Stimulated activated naive B cell treated with anti-CD40 and anti-IgM and Interleukin-4, amounts not matched to agents 10 μg/mL and 1 μg/mL and 100 μg/mL, for 72 hours (primary cell): ENCODE data around the gene BABAM2.
"Not testable (repeated sequence)": the region's sequence is repeated elsewhere in the genome, so short reads cannot be mapped to it uniquely, and the experiment has no call there.

Experiments
- ATAC-seq, 2 donors: fragments of 150-1000 bp; cut with Tn5 transposase; replicated peaks; 2 replicates each; pipeline ENCODE4 v1.10.0; 2021; ENCODE audit warnings: moderate library complexity in 1 of 2
- DNase-seq: peaks from one replicate; pipeline ENCODE4 v3.0.0; 2021
- H3K27ac Mint-ChIP-seq: one replicate; pipeline ENCODE4 v1.8.0; 2022; ENCODE audit warnings: mild to moderate bottlenecking, mixed read lengths
- H3K27me3 Mint-ChIP-seq, 2 donors: one replicate each; pipeline ENCODE4 v1.8.0; 2022; ENCODE audit warnings: mixed read lengths in 2 of 2
- H3K36me3 Mint-ChIP-seq, 2 donors: one replicate each; pipeline ENCODE4 v1.8.0; 2022; ENCODE audit warnings: mixed read lengths in 2 of 2, mild to moderate bottlenecking in 1 of 2
- H3K4me1 Mint-ChIP-seq, 2 donors: one replicate each; pipeline ENCODE4 v1.8.0; 2022; ENCODE audit warnings: mixed read lengths in 2 of 2, mild to moderate bottlenecking in 1 of 2
- H3K4me3 Mint-ChIP-seq, 2 donors: one replicate each; pipeline ENCODE4 v1.8.0; 2022; ENCODE audit warnings: mild to moderate bottlenecking in 2 of 2, mixed read lengths in 2 of 2, moderate library complexity in 1 of 2
- H3K9me3 Mint-ChIP-seq, 2 donors: one replicate each; pipeline ENCODE4 v1.8.0; 2022; ENCODE audit warnings: mixed read lengths in 2 of 2, mild to moderate bottlenecking in 1 of 2

The BABAM2 gene

DNA sequence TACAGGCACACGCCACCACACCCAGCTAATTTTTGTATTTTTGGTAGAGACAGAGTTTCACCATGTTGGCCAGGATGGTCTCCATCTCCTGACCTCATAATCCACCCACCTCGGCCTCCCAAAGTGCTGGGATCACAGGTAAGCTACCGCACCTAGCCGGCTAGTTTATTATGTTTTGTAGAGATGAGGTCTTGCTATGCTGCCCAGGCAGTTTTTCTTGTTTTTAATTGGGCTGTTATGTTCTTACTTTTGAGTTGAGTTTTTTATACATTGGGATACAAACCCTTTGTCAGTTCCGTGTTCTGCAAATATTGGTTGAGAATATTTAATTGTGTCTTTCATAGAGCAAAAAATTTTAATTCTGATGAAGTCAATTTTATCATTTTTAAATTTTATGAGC is 368.7 kb downstream of the BABAM2 start:
- not testable (repeated sequence) for H3K27me3 Mint-ChIP-seq, DNase-seq, H3K4me1 Mint-ChIP-seq, H3K9me3 Mint-ChIP-seq, H3K27ac Mint-ChIP-seq, ATAC-seq, H3K4me3 Mint-ChIP-seq
- H3K36me3 Mint-ChIP-seq: peaks cover 20 to 33% of the 10 kb centered on the region in 2 donors

DNA sequence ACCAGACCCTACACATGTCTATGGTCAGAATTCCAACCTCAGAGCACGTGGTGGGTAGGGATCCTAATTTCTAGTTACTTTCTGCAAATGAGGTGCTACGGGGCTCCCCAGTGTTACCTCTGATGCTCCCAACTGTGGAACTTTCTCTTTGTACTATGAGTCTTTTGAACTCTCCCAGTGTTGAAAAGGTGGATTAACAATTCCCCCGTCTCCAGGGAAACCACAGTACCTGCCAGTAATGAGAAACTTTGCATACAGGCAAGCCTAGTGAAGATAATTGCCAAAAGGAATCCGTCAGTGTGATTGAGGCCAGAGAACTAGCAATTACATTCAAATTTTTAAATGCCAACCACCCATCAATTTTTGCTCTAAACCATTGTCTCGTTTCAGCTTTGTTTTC is 373.2 kb downstream of the BABAM2 start:
- Mint-ChIP-seq H3K36me3 (peaks cover 16 to 44% of the 10 kb centered on the region in 2 donors), H3K27me3 (no peaks in the 10 kb centered on the region), H3K4me3 (no peak overlapping the region), H3K27ac (no peak overlapping the region), H3K9me3 (no peaks in the 10 kb centered on the region), H3K4me1 (no peaks in the 10 kb centered on the region)
- no peak for DNase-seq
- no peak for ATAC-seq

DNA sequence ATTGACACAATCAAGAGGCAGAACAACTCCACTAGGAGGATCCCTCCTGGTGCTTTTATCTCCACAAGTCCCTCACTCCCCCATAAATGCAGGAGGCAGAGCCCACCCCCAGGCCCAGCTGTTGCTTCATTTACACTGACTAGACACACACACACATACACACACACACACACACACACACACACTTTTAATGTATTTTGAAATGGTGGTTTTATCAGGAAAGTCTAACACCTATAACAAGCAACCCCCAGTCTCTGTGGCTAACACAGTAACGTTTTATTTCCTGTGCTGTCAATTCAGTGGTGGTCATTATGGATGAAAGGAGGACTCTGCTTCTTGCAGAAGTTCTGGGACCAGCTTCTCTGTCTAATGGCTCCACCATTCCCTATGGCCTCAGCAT is 376.8 kb downstream of the BABAM2 start:
- peaks cover 0 to 3% of the 10 kb centered on the region in 2 donors for H3K9me3 Mint-ChIP-seq
- ATAC-seq (no peak), DNase-seq (no peak)
- peaks cover 8 to 9% of the 10 kb centered on the region in 2 donors for H3K4me1 Mint-ChIP-seq
- peaks cover 11 to 48% of the 10 kb centered on the region in 2 donors for H3K36me3 Mint-ChIP-seq
- H3K27me3 Mint-ChIP-seq: no peaks in the 10 kb centered on the region
- no peak overlapping the region for H3K27ac Mint-ChIP-seq
- no peak overlapping the region for H3K4me3 Mint-ChIP-seq

DNA sequence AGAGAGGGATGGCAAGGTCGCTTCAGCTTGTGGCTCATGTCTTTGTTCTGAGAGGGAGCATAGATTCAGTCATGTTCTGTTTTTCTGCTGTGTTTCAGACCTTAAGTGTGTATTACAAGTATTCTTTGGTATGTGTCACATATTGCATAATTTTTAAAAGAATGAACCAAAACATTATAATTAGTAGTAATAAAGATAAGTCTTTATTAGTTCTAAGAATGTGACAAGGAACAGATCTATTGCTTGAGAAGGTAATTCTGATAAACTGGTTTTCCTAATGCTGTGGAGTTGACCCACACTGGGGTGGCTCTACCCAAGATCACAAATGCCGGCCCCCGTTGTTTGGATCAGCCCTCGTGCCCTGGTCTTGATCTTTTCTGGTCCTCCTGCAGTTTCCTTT is 377.9 kb downstream of the BABAM2 start:
- Mint-ChIP-seq H3K4me1 (peaks cover 8 to 9% of the 10 kb centered on the region in 2 donors), H3K9me3 (peaks cover 0 to 3% of the 10 kb centered on the region in 2 donors), H3K4me3 (no peak overlapping the region), H3K36me3 (peaks cover 14 to 51% of the 10 kb centered on the region in 2 donors), H3K27me3 (no peaks in the 10 kb centered on the region), H3K27ac (no peak overlapping the region)
- DNase-seq: no peak
- ATAC-seq: no peak

DNA sequence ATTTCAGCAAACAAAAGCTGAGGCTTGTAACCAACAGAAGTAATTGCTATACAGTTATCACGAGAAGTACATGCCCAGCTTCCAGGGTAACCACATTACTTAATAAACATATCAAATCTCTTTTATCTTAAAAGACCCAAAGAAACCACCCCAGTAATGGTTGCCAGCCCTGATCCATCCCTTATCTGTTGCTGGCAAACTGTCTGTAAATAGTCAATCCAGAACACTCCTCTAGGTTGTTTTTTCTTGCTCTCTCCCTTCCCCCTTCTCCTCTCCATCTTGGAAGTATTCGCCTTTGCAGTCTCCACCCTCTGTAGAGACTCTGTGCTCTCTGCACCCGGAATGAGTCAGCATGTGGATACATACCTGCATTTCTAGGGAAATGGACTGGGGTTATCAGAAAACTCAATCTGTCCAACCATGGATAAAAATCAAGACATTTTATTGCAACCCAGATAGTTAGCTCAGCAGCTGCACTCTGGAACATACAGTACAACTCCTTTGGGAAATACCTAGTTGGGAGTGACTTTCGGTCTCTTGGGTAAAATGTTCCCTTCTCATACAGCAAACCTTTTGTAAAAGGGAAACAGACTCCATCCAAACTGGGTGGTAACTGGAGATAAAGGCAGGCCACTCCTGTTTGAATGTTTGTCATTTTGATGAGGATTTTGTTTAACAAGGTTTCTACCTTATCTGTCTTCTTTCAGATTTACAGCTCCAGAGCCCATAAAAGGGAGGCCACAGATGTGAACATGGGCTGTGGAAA is 378.7 kb downstream of the BABAM2 start:
- DNase-seq (no peak), ATAC-seq (no peak)
- peaks cover 14 to 51% of the 10 kb centered on the region in 2 donors for H3K36me3 Mint-ChIP-seq
- no peak overlapping the region for H3K27ac Mint-ChIP-seq
- H3K4me3 Mint-ChIP-seq: no peak overlapping the region
- H3K27me3 Mint-ChIP-seq: no peaks in the 10 kb centered on the region
- peaks cover 8 to 9% of the 10 kb centered on the region in 2 donors for H3K4me1 Mint-ChIP-seq
- H3K9me3 Mint-ChIP-seq: peaks cover 0 to 3% of the 10 kb centered on the region in 2 donors

DNA sequence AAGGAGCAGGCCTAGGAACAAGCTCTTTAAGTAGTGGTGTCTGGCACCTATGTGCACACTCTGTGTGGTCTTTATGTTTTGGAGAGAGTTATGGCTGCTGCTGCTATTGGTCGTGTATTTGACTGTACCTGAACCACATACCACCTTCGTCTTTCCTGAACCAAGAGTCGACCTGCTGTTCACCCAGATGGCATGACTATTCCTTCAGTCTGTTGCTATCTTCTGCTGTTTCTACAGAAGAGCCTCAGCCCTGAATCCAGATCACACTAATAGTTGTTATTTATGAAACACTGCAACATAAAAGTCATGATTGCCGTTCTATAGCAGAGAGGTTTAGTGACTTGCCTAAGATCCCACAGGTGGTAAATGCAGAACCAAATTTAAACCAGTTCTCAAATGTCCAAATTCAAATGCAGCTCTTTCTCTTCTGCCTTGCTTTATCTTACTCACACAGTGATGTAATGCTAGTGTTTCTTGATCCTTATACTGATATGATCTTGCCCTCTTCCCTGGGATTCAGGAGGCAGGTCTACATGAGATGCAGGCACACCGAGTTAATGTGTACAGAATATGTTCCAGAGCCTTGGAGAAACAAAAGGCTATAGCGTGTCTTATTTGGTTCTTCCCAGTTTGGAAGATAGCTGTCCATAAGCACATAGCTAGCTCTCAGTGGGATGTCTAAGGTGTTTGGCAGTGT is 380.1 kb downstream of the BABAM2 start:
- Mint-ChIP-seq H3K4me1 (peaks cover 9% of the 10 kb centered on the region in 2 donors), H3K27me3 (no peaks in the 10 kb centered on the region), H3K36me3 (peaks cover 14 to 48% of the 10 kb centered on the region in 2 donors), H3K27ac (no peak overlapping the region), H3K9me3 (peaks cover 0 to 3% of the 10 kb centered on the region in 2 donors), H3K4me3 (no peak overlapping the region)
- ATAC-seq (no peak), DNase-seq (no peak)

DNA sequence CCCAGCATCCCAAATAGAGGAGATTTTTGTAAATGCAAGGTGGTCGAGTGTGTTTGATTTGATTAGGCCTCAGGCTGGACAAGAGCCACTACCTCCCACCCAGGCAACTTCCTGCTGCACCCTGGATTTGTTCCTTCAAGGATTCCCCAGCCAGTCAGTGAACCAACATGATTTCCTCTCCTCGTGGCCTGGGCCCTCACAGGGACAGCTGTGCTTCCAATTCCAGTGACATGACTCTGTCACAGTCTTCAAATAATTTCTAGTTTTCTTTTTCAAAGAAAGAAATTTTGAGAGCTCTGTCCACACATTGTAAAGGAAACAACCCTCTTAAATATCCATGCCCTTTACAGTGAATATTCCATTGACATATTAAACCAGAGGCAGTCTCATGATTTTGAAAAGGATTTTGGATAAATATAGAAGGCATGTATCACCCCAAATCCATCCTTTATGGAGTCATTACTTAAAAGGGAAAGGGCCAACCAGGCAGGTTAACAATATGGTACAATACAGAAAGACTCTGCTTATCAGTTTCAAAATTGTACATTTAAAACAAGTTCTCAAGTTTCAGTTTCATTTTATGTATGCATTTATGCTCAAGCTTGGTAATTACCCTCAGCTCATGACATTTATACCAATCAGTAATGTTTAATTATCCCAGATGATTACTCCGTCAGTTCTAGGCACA is 380.8 kb downstream of the BABAM2 start:
- DNase-seq (no peak), ATAC-seq (peak in 1 of 2 donors; percentile 38)
- Mint-ChIP-seq H3K4me3 (no peak overlapping the region), H3K27me3 (no peaks in the 10 kb centered on the region), H3K27ac (no peak overlapping the region), H3K4me1 (peaks cover 9 to 12% of the 10 kb centered on the region in 2 donors), H3K9me3 (peaks cover 0 to 3% of the 10 kb centered on the region in 2 donors), H3K36me3 (peaks cover 12 to 45% of the 10 kb centered on the region in 2 donors)

DNA sequence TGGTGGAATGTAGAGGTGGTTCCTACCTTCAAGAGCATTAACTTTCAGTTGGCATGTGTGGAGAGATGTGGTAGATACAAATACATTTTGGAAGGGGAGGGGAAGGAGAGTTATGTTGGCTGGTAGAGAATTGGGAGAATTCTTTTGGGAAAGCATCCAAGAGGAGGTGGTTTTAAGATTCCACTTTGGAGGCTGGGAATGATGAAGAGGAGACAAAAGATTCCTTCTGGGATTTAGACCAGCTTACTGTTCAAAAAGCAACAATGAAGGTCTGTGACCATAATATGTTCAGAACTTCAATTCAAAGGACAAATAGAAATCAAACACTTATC is 381.4 kb downstream of the BABAM2 start:
- H3K36me3 Mint-ChIP-seq: peaks cover 9 to 40% of the 10 kb centered on the region in 2 donors

DNA sequence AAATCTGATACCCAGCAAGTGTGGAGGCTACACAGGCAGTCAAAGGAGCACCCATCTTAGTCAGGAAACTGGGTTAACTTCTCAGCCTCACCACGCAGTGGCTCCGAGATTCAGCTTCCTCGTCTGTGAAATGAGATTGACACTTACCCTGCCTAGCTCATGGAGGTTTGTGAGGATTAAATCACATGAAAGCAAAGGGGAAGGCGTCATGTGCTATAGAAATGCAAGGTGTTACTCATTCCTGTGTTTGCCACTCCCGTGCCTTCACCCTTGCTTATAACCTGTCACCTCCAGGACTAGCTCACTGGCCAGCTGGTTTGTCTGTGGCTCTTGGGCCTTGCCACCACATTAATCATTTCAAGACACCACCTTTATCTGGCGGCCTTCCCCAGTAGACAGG is 383.2 kb downstream of the BABAM2 start:
- ATAC-seq: no peak
- no peaks in the 10 kb centered on the region for H3K27me3 Mint-ChIP-seq
- H3K4me1 Mint-ChIP-seq: peaks cover 9 to 13% of the 10 kb centered on the region in 2 donors
- H3K27ac Mint-ChIP-seq: no peak overlapping the region
- peaks cover 9 to 48% of the 10 kb centered on the region in 2 donors for H3K36me3 Mint-ChIP-seq
- peaks cover 0 to 3% of the 10 kb centered on the region in 2 donors for H3K9me3 Mint-ChIP-seq
- H3K4me3 Mint-ChIP-seq: no peak overlapping the region
- DNase-seq: no peak

More for the DNA sequence above, 381.4 kb downstream of the BABAM2 start:
- DNase-seq: no peak
- ATAC-seq: no peak
- Mint-ChIP-seq H3K27me3 (no peaks in the 10 kb centered on the region), H3K4me1 (peaks cover 9 to 13% of the 10 kb centered on the region in 2 donors), H3K9me3 (peaks cover 0 to 3% of the 10 kb centered on the region in 2 donors), H3K4me3 (no peak overlapping the region), H3K27ac (no peak overlapping the region)

DNA sequence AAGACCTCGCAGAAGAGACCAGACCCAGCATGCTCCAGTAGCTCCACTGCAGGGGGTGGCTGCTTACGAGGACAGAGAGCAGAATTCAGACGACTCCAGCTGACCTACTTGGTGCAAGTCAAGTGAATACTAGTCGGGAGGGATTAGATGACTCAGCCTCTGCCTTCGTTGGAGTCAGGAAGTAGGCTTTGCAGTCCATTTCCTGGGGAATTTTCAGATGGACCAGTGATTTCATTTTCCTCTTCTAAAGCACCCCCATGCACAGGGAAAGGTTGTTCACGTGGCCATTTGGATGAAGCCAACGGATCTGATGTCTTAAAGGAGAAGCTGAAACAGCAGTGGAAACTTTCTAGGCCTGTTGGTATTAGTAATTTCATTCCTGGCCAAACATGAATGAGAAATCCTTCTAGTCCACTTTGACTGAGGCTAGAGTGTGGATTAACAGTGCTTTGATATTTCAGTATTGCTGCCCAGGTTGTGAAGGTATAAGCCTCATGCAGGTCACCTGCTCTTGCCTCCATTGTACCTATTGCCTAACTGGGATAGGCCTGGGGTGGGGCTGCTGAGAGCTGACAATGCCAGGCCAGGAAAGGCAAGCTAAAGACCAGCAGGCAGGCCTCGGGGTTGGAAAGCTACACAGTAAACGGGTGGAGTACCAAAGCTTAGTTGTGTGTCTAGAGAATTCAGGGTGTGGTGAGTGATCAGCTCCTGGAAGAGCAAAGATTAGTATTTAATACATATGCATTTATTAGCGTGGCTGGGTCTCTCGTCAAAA is 384.6 kb downstream of the BABAM2 start:
- Mint-ChIP-seq H3K9me3 (peaks cover 0 to 3% of the 10 kb centered on the region in 2 donors), H3K27ac (no peak overlapping the region), H3K4me1 (peaks cover 9 to 13% of the 10 kb centered on the region in 2 donors), H3K4me3 (no peak overlapping the region), H3K27me3 (no peaks in the 10 kb centered on the region), H3K36me3 (peaks cover 9 to 44% of the 10 kb centered on the region in 2 donors)
- DNase-seq: no peak
- ATAC-seq: no peak

DNA sequence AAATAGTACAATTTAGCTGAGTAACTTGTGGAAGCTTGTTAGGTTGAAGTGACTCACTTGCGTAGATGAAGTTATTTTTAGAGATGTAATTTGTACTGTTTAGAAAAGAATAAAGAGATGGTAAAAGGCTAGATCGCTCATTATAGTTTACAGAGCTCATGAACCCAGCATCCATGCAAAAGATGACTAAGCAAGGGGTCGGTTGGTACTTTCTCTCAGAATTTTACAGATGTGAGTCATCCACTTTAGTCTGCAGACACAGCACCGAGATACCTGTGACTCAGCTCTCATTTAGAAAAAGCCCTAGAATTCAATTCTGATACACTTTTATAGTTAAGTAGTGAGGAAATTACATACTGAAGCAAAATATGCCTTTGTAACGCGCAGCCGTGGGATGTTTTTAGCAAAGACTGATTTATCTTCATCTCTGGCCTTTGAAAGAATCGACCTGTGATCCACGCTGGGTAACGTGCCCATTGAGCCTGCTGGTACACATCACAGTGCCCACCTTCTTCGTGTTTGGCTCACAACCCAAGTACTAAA is 385.6 kb downstream of the BABAM2 start:
- DNase-seq: no peak
- ATAC-seq: peak; percentile 63 to 73

DNA sequence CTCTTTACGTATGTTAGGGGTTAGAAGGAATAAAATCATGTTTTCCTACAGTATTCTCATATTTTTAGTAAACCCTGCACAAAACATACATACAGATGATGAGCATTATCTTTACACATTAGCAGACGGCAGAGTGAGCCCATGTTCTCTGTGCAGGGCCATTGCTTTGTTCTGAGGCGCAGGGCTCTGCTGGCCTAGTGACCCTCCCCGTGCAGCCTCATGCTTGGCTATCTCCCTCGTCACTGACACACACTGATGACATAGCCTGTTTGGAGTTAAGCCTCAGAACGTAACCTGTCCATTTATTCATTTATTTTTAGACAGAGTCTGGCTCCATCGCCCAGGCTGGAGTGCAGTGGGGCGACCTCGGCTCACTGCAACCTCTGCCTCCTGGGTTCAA is 386.3 kb downstream of the BABAM2 start:
- ATAC-seq (no peak), DNase-seq (no peak)
- Mint-ChIP-seq H3K4me3 (no peak overlapping the region), H3K4me1 (peaks cover 2 to 7% of the 10 kb centered on the region in 2 donors), H3K36me3 (peaks cover 8 to 48% of the 10 kb centered on the region in 2 donors), H3K27me3 (no peaks in the 10 kb centered on the region), H3K9me3 (peaks cover 0 to 1% of the 10 kb centered on the region in 2 donors), H3K27ac (no peak overlapping the region)

More for the DNA sequence above, 385.6 kb downstream of the BABAM2 start:
- peaks cover 8 to 9% of the 10 kb centered on the region in 2 donors for H3K4me1 Mint-ChIP-seq
- no peak overlapping the region for H3K27ac Mint-ChIP-seq
- no peaks in the 10 kb centered on the region for H3K27me3 Mint-ChIP-seq
- peaks cover 9 to 44% of the 10 kb centered on the region in 2 donors for H3K36me3 Mint-ChIP-seq
- peaks cover 0 to 3% of the 10 kb centered on the region in 2 donors for H3K9me3 Mint-ChIP-seq
- no peak overlapping the region for H3K4me3 Mint-ChIP-seq

DNA sequence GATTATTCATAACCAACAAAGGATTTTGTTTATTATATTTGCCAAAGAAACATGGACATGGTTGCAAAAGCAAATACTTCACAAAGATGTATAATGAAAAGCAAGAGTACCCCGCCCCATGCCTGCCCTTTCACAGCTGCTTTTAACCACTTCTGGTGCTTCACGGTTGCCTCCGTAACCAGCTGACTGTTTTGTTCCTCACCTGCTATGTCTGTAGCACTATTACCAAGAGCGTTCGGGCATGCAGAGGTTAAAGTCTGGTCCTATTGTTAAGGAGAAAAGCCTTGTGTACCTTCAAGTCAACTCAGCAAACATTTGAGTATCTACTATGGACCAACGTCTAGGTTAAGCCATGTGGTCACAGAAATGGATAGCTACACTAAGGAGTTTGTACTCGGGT is 386.9 kb downstream of the BABAM2 start:
- Mint-ChIP-seq H3K27me3 (no peaks in the 10 kb centered on the region), H3K4me3 (no peak overlapping the region), H3K27ac (no peak overlapping the region), H3K9me3 (no peaks in the 10 kb centered on the region), H3K4me1 (peaks cover 0 to 6% of the 10 kb centered on the region in 2 donors), H3K36me3 (peaks cover 9 to 47% of the 10 kb centered on the region in 2 donors)
- ATAC-seq (no peak), DNase-seq (no peak)
